NB4 (cell line): Measurements from ENCODE around the gene NOL3.

Experiments used
- CTCF ChIP-seq: IDR thresholded peaks from one replicate; pipeline ENCODE4 v1.5.1; 2012; ENCODE audit warnings: low read depth, low read length
- MAX ChIP-seq: IDR thresholded peaks from 2 replicates; pipeline ENCODE4 v1.6.1; 2011; ENCODE audit warnings: low read depth, low read length

GRCh38 chr16:67166110-67166547, 4.2 kb upstream of the NOL3 start:
- TF ChIP-seq CTCF, result no peak
- no peak for TF ChIP-seq MAX
